GM19438 (cell line): ENCODE measurements around the gene TYW5.
"Not testable (repeated sequence)": the region's sequence is repeated elsewhere in the genome, so short reads cannot be mapped to it uniquely, and the experiment has no call there.

Experiments
- ATAC-seq: cut with Tn5 transposase; IDR thresholded peaks from one replicate; pipeline ENCODE4 v1.9.1; 2021; ENCODE audit warnings: low read depth; ENCODE audit not compliant: unreplicated experiment

TYW5 gene

DNA sequence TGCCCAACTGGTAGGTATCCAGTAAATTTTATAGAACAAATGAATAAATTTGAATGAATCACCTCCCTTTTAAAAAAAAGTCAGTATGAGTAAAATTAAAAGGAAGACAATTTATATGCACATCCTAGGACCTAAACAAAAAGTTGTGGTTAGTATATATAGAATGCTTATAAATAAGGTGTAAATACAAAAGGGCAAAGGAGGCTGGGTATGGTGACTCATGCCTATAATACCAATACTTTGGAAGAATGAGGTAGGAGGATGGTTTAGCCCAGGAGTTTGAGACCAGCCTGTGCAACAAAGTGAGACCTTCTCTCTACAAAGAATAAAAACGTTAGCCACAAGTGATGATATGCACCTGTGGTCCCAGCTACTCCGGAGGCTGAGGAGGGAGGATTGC is 31.4 kb downstream of the TYW5 start:
- no peak for ATAC-seq

DNA sequence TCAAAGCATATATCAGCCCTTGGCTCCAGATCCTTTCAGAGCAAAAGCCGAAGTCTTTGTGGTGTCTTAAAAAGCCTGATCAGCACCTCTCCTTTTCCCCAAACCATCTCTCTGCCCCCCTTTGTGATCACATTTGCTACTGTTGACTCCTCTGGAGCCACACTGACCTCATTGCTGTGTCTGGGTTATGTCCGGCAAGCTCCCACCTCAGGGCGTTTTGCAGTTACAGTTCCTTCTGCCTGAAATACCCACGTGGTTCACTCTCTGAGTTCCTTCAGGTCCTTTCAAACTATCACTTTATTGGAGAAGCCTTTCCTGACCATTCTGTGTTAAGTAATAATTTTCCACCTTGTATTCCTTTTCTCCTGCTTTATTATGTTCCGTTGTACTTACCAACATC is 32.4 kb downstream of the TYW5 start:
- ATAC-seq = no peak

DNA sequence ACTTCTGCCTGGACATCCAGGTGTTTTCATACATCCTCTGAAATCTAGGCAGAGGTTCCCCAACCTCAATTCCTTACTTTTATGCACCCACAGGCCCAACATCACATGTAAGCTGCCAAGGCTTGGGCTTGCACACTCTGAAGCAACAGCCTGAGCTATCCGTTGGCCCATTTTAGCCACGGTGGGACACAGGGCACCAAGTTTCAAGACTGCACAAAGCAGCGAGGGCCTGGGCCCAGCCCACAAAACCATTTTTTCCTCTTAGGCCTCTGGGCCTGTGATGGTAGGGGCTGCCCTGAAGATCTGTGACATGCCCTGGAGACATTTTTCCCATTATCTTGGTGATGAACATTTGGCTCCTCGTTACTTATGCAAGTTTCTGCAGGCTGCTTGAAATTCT is 38.3 kb downstream of the TYW5 start:
- ATAC-seq = no peak

DNA sequence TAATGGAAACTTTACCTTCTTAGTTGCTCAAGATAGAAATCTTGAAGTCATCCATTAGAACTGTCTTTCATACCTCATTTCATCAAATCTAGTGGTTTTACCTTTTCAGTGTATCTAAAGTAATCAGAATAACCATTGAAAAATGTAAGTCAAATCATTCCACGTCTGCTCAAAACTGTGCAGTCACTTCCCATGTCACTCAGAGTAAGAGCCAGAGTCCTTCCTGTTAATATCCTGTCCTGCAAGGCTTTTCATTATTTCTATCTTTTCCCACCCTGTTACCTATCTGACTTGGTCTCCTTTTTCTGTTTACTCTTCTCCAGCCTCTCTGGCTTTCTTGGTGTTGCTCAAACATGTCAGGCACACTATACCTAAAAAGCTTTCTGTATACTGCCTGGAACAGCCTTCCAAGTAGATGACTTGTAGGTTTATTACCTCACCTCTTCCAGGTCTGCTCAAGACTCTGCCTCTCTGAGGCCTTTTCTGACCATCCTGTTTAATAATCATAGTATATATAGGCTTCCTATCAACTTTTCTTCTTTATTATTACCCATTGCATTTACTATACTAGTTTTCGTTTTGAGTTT is 40.8 kb downstream of the TYW5 start:
- ATAC-seq = no peak

DNA sequence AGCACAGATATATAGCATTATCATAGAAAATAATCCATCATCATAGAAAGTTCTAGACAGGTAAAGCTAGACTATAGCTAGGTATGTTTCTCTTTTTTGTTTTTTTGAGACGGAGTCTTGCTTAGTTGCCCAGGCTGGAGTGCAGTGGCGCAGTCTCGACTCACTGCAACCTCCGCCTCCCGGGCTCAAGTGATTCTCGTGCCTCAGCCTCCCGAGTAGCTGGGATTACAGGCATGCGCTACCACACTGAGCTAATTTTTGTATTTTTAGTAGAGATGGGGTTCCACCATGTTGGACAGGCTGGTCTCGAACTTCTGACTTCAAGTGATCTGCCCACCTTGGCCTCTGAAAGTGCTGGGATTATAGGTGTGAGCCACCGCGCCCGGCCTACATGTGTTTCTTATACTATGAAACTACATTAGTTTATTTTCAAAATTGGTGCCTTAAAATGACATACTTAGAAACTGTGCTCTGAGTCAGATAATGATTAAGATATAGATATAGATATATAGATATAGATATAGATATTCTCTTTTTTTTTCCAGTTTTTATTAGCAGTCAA is 42.7 kb downstream of the TYW5 start:
- not testable (repeated sequence) for ATAC-seq

DNA sequence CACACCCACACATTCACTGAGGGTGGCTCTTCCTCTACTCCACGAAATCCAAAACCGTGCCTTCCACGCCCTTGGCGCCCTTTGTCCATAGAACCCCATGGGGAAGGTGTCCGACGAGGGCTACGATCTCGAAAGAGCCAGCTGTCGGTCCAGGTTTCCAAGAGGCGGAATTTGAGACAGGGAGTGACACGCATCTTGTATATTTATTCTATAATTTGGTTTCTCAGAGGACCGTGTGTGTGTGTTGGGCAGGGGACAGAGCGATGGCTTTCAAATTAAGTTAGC is 43.5 kb downstream of the TYW5 start:
- ATAC-seq = no peak

DNA sequence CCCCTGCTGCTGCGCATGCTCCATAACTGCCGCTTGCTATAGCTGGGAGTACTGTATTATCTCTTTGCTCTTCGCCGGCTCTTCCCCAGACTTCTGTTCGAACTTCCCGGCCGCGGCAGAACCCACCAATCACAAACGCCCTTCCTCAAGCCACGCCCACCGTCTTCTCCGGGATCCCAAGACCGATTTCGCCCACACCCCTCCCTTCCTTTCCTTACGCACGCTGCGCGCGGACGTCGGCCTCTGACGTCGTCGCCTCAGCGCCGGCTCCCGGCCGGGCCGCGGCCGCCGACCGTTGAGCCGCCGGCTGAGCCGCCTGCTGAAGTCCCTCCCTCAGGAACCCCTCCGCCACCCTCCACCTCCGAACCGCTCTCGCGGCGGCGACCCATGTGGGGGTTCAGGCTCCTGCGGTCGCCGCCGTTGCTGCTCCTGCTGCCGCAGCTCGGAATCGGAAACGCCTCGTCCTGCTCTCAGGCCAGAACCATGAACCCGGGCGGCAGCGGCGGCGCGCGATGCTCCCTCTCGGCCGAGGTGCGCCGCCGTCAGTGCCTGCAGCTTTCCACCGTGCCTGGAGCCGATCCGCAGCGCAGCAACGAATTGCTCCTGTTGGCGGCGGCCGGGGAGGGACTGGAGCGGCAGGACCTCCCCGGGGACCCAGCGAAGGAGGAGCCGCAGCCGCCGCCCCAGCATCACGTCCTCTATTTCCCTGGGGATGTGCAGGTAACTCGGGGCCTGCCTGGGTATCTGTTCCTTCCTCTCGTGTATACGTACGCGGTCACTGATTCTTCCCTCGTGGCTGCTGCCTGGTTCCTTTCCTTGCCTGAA is 44.0 kb downstream of the TYW5 start, which contains the start of gene C2orf69:
C2orf69 (plus strand) TSS at position 242 of the 825 bp plus-strand sequence; CDS start at position 388, 146 bp downstream.
- peak; percentile 83 for ATAC-seq

DNA sequence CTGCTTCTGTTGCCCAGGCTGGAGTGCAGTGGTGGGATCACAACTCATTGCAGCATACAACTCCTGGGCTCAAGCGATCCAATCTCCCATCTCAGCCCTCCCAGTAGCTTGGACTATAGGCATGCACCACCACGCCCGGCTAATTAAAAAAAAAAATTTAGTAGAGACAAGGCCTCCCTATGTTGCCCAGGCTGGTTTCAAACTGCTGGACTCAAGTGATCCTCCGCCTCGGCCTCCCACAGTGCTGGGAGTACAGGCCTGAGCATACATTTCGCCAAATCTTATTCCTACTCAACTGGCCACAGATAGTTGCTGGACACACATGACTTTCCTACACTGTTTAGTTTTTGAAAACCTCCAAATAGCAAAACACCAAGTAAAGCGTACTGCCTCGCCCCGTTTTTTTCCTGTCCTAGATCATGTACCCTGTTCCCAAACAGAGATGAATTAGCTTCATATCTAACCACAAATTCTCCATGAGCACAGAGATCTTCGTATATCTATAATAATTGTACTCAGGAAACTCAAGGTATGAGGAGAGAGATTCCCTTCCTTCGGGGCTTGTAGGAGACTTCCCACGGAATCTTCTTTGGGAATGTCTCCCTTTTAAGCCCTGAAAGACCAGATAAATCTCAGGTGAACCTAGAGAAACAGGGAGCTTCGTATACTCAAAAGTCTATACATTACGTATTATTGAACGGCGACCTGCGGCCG is 44.8 kb downstream of the TYW5 start:
- ATAC-seq = no peak

DNA sequence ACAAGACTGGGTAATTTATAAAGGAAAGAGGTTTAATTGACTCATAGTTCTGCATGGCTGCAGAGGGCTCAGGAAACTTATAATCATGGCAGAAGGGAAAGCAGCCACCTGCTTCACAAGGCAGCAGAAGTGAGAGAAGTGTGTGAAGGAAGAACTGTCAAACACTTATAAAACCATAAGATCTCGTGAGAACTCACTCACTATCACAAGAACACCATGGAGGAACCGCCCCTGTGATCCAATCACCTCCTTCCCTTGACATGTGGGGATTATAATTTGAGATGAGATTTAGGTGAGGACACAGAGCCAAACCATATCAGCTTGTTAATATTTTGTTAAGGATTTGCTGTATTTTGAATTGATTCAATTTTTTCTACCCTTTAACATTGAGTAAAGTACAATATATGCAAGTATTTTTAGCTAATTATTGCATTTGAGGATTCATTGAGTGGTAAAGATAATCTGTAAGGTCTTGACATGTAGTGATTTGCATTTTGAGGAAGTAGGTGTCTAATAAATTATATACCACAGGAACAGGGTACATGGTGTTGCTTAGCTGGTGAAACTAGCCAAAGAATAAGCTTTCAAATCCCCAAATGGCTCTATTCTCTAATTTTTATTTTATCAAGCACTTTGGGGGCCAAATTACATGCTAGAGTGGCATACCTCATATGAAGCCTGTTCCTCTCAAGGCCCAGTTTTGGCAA is 48.1 kb downstream of the TYW5 start:
- no peak for ATAC-seq

DNA sequence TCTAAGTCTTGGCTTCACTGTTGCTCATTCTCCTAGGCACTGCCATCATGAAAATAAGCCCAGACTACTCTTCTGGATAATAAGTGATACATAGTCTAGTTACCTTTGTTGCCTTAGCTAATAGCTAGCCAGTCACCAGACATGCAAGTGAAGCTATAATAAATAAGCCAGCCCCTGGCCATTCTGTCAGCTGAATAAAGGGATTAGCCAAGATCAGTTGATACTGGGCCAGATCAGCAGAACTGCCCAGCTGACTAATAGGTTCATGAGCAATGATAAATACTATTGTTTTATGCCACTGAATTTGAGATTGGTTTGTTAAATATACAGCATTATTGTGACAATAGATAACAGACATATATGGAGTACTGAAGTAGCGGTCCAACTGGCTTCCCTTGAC is 52.2 kb downstream of the TYW5 start:
- no peak for ATAC-seq

DNA sequence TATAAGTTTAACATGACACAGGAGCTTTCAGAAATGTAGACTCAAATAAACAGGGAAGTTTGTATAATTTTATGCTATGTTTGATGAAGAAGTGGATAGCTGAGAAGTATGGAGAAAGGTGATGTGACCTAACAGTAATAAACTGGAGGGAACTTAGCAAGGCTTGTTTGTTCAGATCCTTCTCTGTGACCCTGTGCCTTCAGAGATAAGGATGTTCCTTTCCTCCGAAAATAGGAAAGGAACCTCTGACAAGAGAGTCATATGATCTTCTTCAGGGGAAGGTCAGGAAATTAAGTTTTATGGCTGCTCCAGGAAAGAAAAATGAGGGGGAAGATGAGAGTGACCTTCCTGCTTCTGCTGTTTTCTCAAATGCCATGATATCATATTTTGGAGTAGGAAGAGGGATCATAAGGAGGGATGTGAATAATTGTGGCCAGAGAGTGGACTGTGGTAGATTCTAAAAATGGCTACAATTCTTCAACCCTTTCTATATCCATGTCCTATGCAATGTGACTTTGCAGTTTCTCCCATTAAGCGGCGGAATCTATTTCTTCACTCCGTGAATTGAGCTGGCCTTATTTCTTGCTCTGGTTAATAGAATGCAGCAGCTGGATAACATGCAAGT is 52.7 kb downstream of the TYW5 start:
- ATAC-seq = no peak

DNA sequence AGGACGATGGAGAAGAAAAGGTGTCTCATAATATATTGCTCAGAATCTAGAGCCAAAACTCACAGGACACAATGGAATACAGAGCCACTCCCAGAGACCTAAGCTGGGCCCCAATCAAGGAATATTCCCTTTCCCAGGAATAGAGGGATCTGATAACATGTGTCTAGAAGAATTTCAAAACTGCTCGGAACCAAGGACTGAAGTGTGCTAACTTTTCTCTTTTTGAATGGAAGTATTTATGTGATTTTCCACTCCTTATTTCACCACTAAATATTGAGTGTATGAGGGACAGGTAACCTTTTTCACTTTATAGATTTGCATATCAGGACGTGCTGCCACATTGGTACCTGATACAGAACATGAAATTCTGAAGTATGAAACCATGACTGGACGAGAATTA is 53.3 kb downstream of the TYW5 start:
- ATAC-seq = no peak

DNA sequence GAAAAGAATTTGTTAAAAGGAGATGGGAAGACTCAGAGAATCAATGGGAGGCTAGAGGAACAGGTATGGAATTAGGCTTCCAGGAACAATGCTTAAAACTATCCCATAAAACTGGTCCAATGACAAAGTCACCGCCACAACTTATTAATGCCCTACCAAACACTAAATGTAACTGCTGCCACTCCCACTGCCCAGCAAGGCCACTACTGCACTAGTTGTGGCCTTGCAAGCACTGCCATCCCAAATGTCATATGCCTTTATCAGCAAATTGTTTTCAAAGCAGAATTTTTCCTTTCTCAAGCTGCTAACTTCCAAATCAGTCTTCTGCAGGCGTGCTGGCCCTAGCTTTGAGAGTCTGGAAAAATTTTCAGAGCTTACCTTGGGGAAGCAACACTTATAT is 58.7 kb downstream of the TYW5 start:
- no peak for ATAC-seq

DNA sequence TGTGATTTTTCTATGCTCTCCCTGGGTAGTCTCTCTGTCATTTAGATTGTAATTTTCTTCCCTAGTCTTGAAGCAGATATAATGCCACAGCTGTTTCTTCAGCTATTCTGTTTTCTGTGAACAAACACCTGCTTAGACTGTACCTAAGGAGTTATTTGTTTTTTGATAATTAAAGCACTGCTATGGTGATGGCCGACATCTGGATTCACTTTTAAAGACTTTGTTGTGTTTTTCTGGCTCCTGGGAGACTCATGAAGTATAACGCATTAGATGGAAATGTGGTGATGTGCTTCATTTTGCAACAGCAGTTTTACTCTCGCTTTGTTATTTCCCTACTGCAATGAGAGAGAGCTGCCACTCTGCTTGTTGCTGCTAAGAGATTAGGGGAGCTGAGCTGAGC is 59.9 kb downstream of the TYW5 start:
- ATAC-seq = no peak

DNA sequence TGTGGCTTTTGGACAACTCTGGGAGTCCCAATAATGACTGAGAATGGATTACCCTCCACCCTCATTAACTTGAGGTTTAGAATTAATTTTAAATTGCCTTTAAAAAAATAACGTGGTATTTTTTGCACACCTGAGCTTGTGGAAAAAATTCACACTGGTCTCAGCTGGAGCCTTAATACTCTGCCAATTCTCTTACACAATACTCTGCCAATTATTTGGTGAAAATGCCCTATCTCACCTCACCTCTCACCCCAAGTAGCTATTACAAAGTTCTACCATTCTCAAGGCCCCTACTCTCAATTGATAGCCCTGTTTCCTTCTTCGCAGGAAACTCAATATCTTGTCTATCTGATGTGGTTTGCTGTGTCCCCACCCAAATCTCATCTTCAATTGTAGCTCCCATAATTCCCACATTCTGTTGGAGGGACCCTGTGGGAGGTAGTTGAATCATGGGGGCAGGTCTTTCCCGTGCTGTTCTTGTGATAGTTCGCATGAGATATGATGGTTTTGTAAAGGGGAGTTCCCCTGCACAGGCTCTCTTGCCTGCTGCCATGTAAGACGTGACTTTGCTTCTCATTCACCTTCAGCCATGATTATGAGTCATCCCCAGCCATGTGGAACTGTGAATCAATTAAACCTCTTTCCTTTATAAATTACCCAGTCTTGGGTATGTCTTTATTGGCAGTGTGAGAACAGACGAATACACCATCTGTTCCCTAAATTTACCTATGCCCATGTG is 71.6 kb downstream of the TYW5 start:
- ATAC-seq = no peak

DNA sequence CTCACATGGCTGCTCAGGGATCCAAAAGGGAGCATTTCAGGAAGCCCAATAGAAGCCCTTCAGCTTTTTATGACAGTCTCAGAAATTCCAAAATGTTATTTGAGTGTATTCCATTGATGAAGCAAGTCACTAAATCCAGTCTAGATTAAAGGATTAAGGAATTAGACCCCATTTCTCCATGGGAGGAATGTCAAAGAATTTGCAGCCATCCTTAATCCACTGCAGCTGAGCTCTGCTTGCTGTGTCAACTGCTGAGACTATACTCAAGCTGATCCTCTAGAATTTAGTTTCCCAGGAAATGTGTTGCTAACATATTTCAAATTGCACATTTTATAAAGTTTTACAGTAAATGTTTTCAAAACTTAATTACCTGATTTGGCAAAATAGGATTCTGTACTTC is 72.6 kb downstream of the TYW5 start:
- ATAC-seq = no peak
